Activated B cell treated with CpG ODN at 0.5 μM for 24 hours (primary cell): Measurements from ENCODE around the gene IMPA2. TPM values are rescaled to one million over a fixed set of nuclear protein-coding genes. Genes with fewer than 3 reads are reported as not detected.

Experiments used
- ATAC-seq: fragments of 200-7000 bp; cut with Tn5 transposase; one replicate; pipeline ENCODE4 v1.10.0; 2021; ENCODE audit warnings: low read depth, mild to moderate bottlenecking, moderate library complexity
- CTCF ChIA-PET: fragments of 350-600 bp; sonication (Branson Sonifier 250); formaldehyde crosslinking; loops from one replicate; lab custom pipeline; 2021; ENCODE audit warnings: antibody characterized with exemption; lab: Charles Lee
- POLR2A ChIA-PET: fragments of 350-600 bp; sonication (Branson Sonifier 250); formaldehyde crosslinking; loops from one replicate; lab custom pipeline; 2021; ENCODE audit warnings: antibody characterized with exemption; lab: Charles Lee
- DNase-seq: peaks from one replicate; pipeline ENCODE4 v3.0.0; 2022
- H3K27ac Mint-ChIP-seq: one replicate; pipeline ENCODE4 v1.8.0; 2020; ENCODE audit warnings: mixed read lengths
- H3K27me3 Mint-ChIP-seq: one replicate; pipeline ENCODE4 v1.8.0; 2021; ENCODE audit warnings: mixed read lengths
- H3K36me3 Mint-ChIP-seq: one replicate; pipeline ENCODE4 v1.8.0; 2021; ENCODE audit warnings: low read depth, mixed read lengths
- H3K4me1 Mint-ChIP-seq: one replicate; pipeline ENCODE4 v1.8.0; 2021; ENCODE audit warnings: mixed read lengths
- H3K4me3 Mint-ChIP-seq: one replicate; pipeline ENCODE4 v1.8.0; 2020; ENCODE audit warnings: mild to moderate bottlenecking, mixed read lengths
- H3K9me3 Mint-ChIP-seq: one replicate; pipeline ENCODE4 v1.8.0; 2020; ENCODE audit warnings: mixed read lengths
- intact Hi-C: fragments of 100-400 bp; cut with micrococcal nuclease; formaldehyde crosslinking; loops from one replicate; pipeline ENCODE4 v1.15.1; 2024
- total RNA-seq: library from RNA; stranded (reverse); gene quantifications from 2 replicates; pipeline ENCODE4 v1.2.3, GENCODE V29; 2022
- TF ChIP-seq, protein P1 (sequence below): fragments of 200-600 bp; IDR thresholded peaks from one replicate; pipeline ENCODE4 v1.8.0; 2022; ENCODE audit warnings: antibody characterized with exemption, mild to moderate bottlenecking

The IMPA2 gene
- total RNA-seq, 1 donor from 2014 or later = 7.5 TPM

DNA sequence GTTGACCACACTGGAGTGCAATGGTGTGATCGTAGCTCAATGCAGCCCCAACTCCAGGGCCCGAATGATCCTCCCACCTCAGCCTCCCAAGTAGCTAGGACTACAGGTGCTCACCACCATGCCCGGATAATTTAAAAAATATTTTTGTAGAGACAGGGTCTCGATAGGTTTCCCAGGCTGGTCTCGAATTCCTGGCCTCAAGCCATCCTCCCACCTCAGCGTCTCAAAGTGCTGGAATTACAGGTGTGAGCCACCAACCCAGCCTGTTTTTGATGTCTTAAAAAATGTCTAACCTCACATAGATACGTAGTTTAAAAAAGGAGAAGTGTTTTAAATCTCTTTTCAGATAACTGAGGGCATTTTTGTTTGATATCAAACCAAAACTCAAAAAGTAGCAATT, 37.6 kb downstream of the IMPA2 start:
- TF ChIP-seq, protein P1, sequence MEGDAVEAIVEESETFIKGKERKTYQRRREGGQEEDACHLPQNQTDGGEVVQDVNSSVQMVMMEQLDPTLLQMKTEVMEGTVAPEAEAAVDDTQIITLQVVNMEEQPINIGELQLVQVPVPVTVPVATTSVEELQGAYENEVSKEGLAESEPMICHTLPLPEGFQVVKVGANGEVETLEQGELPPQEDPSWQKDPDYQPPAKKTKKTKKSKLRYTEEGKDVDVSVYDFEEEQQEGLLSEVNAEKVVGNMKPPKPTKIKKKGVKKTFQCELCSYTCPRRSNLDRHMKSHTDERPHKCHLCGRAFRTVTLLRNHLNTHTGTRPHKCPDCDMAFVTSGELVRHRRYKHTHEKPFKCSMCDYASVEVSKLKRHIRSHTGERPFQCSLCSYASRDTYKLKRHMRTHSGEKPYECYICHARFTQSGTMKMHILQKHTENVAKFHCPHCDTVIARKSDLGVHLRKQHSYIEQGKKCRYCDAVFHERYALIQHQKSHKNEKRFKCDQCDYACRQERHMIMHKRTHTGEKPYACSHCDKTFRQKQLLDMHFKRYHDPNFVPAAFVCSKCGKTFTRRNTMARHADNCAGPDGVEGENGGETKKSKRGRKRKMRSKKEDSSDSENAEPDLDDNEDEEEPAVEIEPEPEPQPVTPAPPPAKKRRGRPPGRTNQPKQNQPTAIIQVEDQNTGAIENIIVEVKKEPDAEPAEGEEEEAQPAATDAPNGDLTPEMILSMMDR = no peak
- ATAC-seq (no peak), DNase-seq (no peak)
- Mint-ChIP-seq H3K27me3 (no peaks in the 10 kb centered on the region), H3K4me3 (no peak overlapping the region), H3K36me3 (no peaks in the 10 kb centered on the region), H3K9me3 (peaks cover 2% of the 10 kb centered on the region), H3K4me1 (peaks cover 4% of the 10 kb centered on the region), H3K27ac (no peak overlapping the region)
- CTCF ChIA-PET = no interaction called here
- intact Hi-C loops = no loop called here
- POLR2A ChIA-PET = no interaction called here

DNA sequence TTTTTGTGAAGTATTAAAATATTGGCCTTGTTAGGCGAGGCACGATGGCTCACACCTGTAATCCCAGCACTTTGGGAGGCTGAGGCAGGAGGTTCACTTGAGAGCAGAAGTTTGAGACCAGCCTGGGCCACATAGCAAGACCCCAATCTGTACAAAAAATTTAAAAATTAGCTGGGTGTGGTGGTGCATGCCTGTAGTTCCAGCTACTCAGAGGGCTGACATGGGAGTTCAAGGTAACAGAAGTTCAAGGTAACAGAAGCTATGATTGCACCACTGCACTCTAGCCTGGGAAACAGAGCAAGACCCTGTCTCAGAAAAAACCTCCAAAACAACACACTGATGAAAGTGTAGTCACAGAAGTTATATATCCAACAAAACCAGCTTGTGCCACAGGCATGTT, 39.8 kb downstream of the IMPA2 start:
- H3K27ac Mint-ChIP-seq = no peak overlapping the region
- H3K36me3 Mint-ChIP-seq = no peaks in the 10 kb centered on the region
- H3K9me3 Mint-ChIP-seq = peaks cover 2% of the 10 kb centered on the region
- intact Hi-C loops = no loop called here
- no peaks in the 10 kb centered on the region for H3K27me3 Mint-ChIP-seq
- peaks cover 4% of the 10 kb centered on the region for H3K4me1 Mint-ChIP-seq
- TF ChIP-seq, protein P1 = no peak
- H3K4me3 Mint-ChIP-seq = no peak overlapping the region
- ChIA-PET POLR2A (no interaction called here), CTCF (no interaction called here)
- DNase-seq (no peak), ATAC-seq (no peak)

- intact Hi-C loops = no loop called here
- DNase-seq (no peak), ATAC-seq (no peak)
- H3K27me3 Mint-ChIP-seq = no peaks in the 10 kb centered on the region
- H3K27ac Mint-ChIP-seq = no peak overlapping the region
- ChIA-PET POLR2A (no interaction called here), CTCF (no interaction called here)
- H3K4me3 Mint-ChIP-seq = no peak overlapping the region
- peaks cover 2% of the 10 kb centered on the region for H3K9me3 Mint-ChIP-seq
- peaks cover 4% of the 10 kb centered on the region for H3K4me1 Mint-ChIP-seq
- H3K36me3 Mint-ChIP-seq = no peaks in the 10 kb centered on the region
- TF ChIP-seq, protein P1 = no peak
Observed at GRCh38 chr18:12021596-12021995, 40.3 kb downstream of the IMPA2 start.

DNA sequence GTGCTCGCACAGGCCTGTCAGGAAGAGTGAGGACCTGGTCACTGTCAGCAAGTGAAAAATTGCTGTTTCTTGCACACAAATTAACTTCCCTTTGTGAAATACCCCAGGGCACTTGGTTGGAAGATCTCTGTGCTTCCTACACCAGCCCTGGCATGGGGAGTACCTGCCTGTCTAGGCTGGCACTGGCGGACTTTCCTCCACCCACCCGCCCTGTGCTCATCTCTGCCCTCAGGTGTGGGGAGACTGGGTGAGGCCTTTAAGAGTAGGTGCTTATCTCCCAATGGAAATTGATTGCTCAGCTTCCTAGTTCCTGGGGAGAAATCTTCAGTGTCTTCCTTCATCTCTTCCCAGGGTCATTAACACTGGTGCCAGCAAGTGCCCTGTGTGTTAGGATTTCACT, 42.1 kb downstream of the IMPA2 start:
- Mint-ChIP-seq H3K27ac (no peak overlapping the region), H3K4me3 (no peak overlapping the region), H3K4me1 (peaks cover 7% of the 10 kb centered on the region), H3K9me3 (peaks cover 2% of the 10 kb centered on the region), H3K36me3 (no peaks in the 10 kb centered on the region), H3K27me3 (no peaks in the 10 kb centered on the region)
- ChIA-PET POLR2A (no interaction called here), CTCF (no interaction called here)
- no peak for DNase-seq
- TF ChIP-seq, protein P1 = no peak
- ATAC-seq = no peak
- intact Hi-C loops = no loop called here

DNA sequence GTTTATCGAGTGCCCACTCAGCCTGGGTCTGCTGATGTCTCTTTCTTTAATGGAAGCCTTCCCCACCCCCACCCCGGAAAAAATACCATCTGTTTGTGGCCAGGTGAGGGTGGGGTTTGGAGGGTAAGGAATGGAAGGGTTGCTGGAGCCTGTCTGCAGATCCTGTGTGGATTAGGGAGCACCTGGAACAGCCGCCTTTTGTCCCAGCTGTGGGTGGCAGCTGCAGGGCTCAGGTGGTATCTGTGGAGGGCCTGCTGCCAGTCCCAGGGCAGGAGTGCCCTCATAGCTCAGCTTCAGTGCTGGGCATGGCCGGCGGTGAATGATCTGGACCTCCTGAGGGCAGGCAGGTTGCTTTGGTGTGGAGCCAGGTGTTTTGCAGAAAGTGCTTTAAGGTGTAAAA, 45.3 kb downstream of the IMPA2 start:
- TF ChIP-seq, protein P1 = no peak
- H3K27ac Mint-ChIP-seq = no peak overlapping the region
- intact Hi-C loops = no loop called here
- no peak for ATAC-seq
- H3K36me3 Mint-ChIP-seq = no peaks in the 10 kb centered on the region
- H3K27me3 Mint-ChIP-seq = no peaks in the 10 kb centered on the region
- H3K9me3 Mint-ChIP-seq = no peaks in the 10 kb centered on the region
- H3K4me1 Mint-ChIP-seq = peaks cover 6% of the 10 kb centered on the region
- ChIA-PET POLR2A (no interaction called here), CTCF (no interaction called here)
- no peak for DNase-seq
- no peak overlapping the region for H3K4me3 Mint-ChIP-seq
